HCT116 (cell line): ENCODE data around the gene C4BPB. TPM values are rescaled to one million over a fixed set of nuclear protein-coding genes. Genes with fewer than 3 reads are reported as not detected.

Source experiments
- ATAC-seq: fragments of 200-7000 bp; cut with Tn5 transposase; 2 replicates; pipeline ENCODE4 v1.9.1; 2020; ENCODE audit warnings: mild to moderate bottlenecking, moderate library complexity
- BruUV-seq: library from RNA; stranded (reverse); fragments of 400-500 nt; replicated peaks from 2 replicates; lab custom pipeline; 2021; lab: Mats Ljungman, UMichigan
- CTCF ChIA-PET: fragments of 300-600 bp; sonication (Branson Sonifier 250); formaldehyde crosslinking; loops from one replicate; lab custom pipeline; 2021; ENCODE audit warnings: antibody characterized with exemption; lab: Charles Lee
- POLR2A ChIA-PET: fragments of 300-600, 350-600 bp; sonication (Branson Sonifier 250); formaldehyde crosslinking; loops from one replicate; lab custom pipeline; 2021; ENCODE audit warnings: antibody characterized with exemption; lab: Charles Lee
- RAD21 ChIA-PET, 2 experiments: fragments of 300-600 bp; sonication (Branson Sonifier 250); formaldehyde crosslinking; loops; one replicate each; lab custom pipeline; 2023; ENCODE audit warnings: low total read pairs in 2 of 2; ENCODE audit not compliant: uncharacterized antibody in 2 of 2, unreplicated experiment in 2 of 2, low non-redundant PET in 1 of 2; lab: Charles Lee
- DNase-seq: peaks from one replicate; pipeline ENCODE4 v3.0.0-alpha.2; 2010; ENCODE audit warnings: low read depth, low spot score
- H2AFZ ChIP-seq: fragments of 200-600 bp; shearing (Covaris generic), sonication (generic); 2 replicates; pipeline ENCODE4 v1.6.1; 2017; ENCODE audit warnings: low read depth, mixed run types, mixed read lengths, antibody characterized with exemption, low read length; ENCODE audit not compliant: poor library complexity, severe bottlenecking
- H3K27ac ChIP-seq: 2 replicates; pipeline ENCODE4 v1.5.1; 2012; ENCODE audit warnings: low read depth, low read length
- H3K27me3 ChIP-seq: fragments of 200-600 bp; sonication (generic); 2 replicates; pipeline ENCODE4 v1.6.1; 2016; ENCODE audit warnings: mixed run types, low read length, mixed read lengths; ENCODE audit not compliant: insufficient read depth
- H3K36me3 ChIP-seq, 2 experiments: fragments of 200-500 bp in 1 of 2; fragments of 200-600 bp in 1 of 2; sonication (Bioruptor generic) in 1 of 2; sonication (generic) in 1 of 2; 2 replicates each; pipeline versions ENCODE4 v1.5.1 to v1.6.1; 2014 to 2016; ENCODE audit warnings: low read length in 2 of 2, inconsistent platforms in 1 of 2, mixed read lengths in 1 of 2, mixed run types in 1 of 2; ENCODE audit not compliant: insufficient read depth in 2 of 2, control insufficient read depth in 1 of 2
- H3K4me1 ChIP-seq, 2 experiments: fragments of 200-600 bp in 1 of 2; sonication (generic) in 1 of 2; 2 replicates each; pipeline versions ENCODE4 v1.5.1 to v1.6.1; 2012 to 2017; ENCODE audit warnings: low read length in 2 of 2, inconsistent platforms in 1 of 2, mild to moderate bottlenecking in 1 of 2, mixed read lengths in 1 of 2, mixed run types in 1 of 2, moderate library complexity in 1 of 2; ENCODE audit not compliant: insufficient read depth in 2 of 2, control insufficient read depth in 1 of 2
- H3K4me2 ChIP-seq: fragments of 200-600 bp; sonication (generic); 2 replicates; pipeline ENCODE4 v1.6.1; 2017; ENCODE audit warnings: mixed run types, low read length, mixed read lengths
- H3K4me3 ChIP-seq, 2 experiments: fragments of 200-600 bp in 1 of 2; sonication (generic) in 1 of 2; replicated peaks in 1 of 2; 2 replicates each; pipeline ENCODE4 v1.5.1; 2011 to 2016; ENCODE audit warnings: low read length in 2 of 2, control low read depth in 1 of 2, low read depth in 1 of 2, mild to moderate bottlenecking in 1 of 2, mixed read lengths in 1 of 2, mixed run types in 1 of 2
- H3K79me2 ChIP-seq: fragments of 200-600 bp; sonication (generic); 2 replicates; pipeline ENCODE4 v1.6.1; 2017; ENCODE audit warnings: mild to moderate bottlenecking, mixed run types, low read length, moderate library complexity, mixed read lengths; ENCODE audit not compliant: insufficient read depth
- H3K9ac ChIP-seq: fragments of 200-600 bp; sonication (generic); 2 replicates; pipeline ENCODE4 v1.6.1; 2016; ENCODE audit warnings: low read length, mixed read lengths
- H3K9me2 ChIP-seq: fragments of 200-600 bp; sonication (generic), shearing (Covaris generic); 2 replicates; pipeline ENCODE4 v1.6.1; 2017; ENCODE audit warnings: mixed run types, mild to moderate bottlenecking, moderate library complexity; ENCODE audit not compliant: insufficient read depth
- H3K9me3 ChIP-seq, 2 experiments: fragments of 200-500 bp in 1 of 2; fragments of 200-600 bp in 1 of 2; sonication (Bioruptor generic) in 1 of 2; sonication (generic) in 1 of 2; 2 replicates each; pipeline ENCODE4 v1.6.1; 2014 to 2017; ENCODE audit warnings: low read length in 2 of 2, mixed read lengths in 2 of 2, inconsistent platforms in 1 of 2, low read depth in 1 of 2, mild to moderate bottlenecking in 1 of 2, mixed run types in 1 of 2, moderate library complexity in 1 of 2; ENCODE audit not compliant: control insufficient read depth in 1 of 2, insufficient read depth in 1 of 2
- H4K20me1 ChIP-seq: fragments of 200-600 bp; sonication (generic), shearing (Covaris generic); 2 replicates; pipeline ENCODE4 v1.6.1; 2017; ENCODE audit warnings: mixed run types, mild to moderate bottlenecking, moderate library complexity; ENCODE audit not compliant: insufficient read depth
- CBX3 ChIP-seq: IDR thresholded peaks from 2 replicates; pipeline ENCODE4 v1.6.1; 2012; ENCODE audit warnings: low read depth
- CEBPB ChIP-seq: IDR thresholded peaks from 2 replicates; pipeline ENCODE4 v1.6.1; 2012; ENCODE audit warnings: low read depth
- CTCF ChIP-seq, 3 experiments: fragments of 200-600 bp in 1 of 3; sonication (generic) in 1 of 3; IDR thresholded peaks in 2 of 3; conservative IDR thresholded peaks in 1 of 3; 2 replicates each; pipeline ENCODE4 v1.5.1; 2012 to 2017; ENCODE audit warnings: low read depth in 2 of 3, low read length in 2 of 3, antibody characterized with exemption in 1 of 3, borderline replicate concordance in 1 of 3, control low read depth in 1 of 3, mild to moderate bottlenecking in 1 of 3, mixed read lengths in 1 of 3, mixed run types in 1 of 3, moderate library complexity in 1 of 3; ENCODE audit not compliant: insufficient read depth in 1 of 3
- ELF1 ChIP-seq: IDR thresholded peaks from 2 replicates; pipeline ENCODE4 v1.6.1; 2012; ENCODE audit warnings: low read depth, borderline replicate concordance
- EZH2phosphoT487 ChIP-seq: fragments of 200-600 bp; IDR thresholded peaks from 2 replicates; pipeline ENCODE4 v1.6.1; 2018; ENCODE audit warnings: antibody characterized with exemption, borderline replicate concordance
- FOSL1 ChIP-seq: IDR thresholded peaks from 2 replicates; pipeline ENCODE4 v1.6.1; 2012; ENCODE audit warnings: low read depth
- JUND ChIP-seq: IDR thresholded peaks from 2 replicates; pipeline ENCODE4 v1.6.1; 2012
- POLR2AphosphoS5 ChIP-seq: IDR thresholded peaks from 2 replicates; pipeline ENCODE4 v1.6.1; 2011; ENCODE audit warnings: mild to moderate bottlenecking, low read depth, low read length, moderate library complexity
- SIN3A ChIP-seq: IDR thresholded peaks from 2 replicates; pipeline ENCODE4 v1.6.1; 2012; ENCODE audit warnings: low read depth
- SP1 ChIP-seq: IDR thresholded peaks from 2 replicates; pipeline ENCODE4 v1.6.1; 2012; ENCODE audit warnings: low read depth
- TCF7L2 ChIP-seq: IDR thresholded peaks from 2 replicates; pipeline ENCODE4 v1.7.0; 2011; ENCODE audit warnings: borderline replicate concordance, inconsistent platforms; ENCODE audit not compliant: insufficient read depth, insufficient read length; ENCODE audit errors: extremely low read depth
- YY1 ChIP-seq: IDR thresholded peaks from 2 replicates; pipeline ENCODE4 v1.6.1; 2011; ENCODE audit warnings: low read length, low read depth, moderate library complexity, mild to moderate bottlenecking; ENCODE audit not compliant: insufficient replicate concordance; ENCODE audit errors: extremely low read depth
- ZBTB33 ChIP-seq: IDR thresholded peaks from 2 replicates; pipeline ENCODE4 v1.6.1; 2011; ENCODE audit warnings: mild to moderate bottlenecking, low read length, moderate library complexity; ENCODE audit not compliant: insufficient replicate concordance; ENCODE audit errors: extremely low read depth
- intact Hi-C: fragments of 100-400 bp; cut with micrococcal nuclease; formaldehyde crosslinking; loops from 2 replicates; pipeline ENCODE4 v1.10.0; 2022
- total RNA-seq: library from RNA; stranded (reverse); gene quantifications from one replicate; pipeline ENCODE4 v1.2.1, GENCODE V29; 2021; ENCODE audit not compliant: unreplicated experiment

Gene C4BPB
- total RNA-seq, 1 experiment from 2014 or later, result not detected

- TF ChIP-seq ELF1 (no peak), CTCF (IDR thresholded peaks at IDR 0.05 in 2 of 3, conservative IDR thresholded peaks at IDR 0.05 in 1 of 3; ENCODE audit: borderline replicate concordance in 1 of 3, insufficient read depth in 1 of 3, low read depth in 2 of 3, low read length in 2 of 3) (no peak), SP1 (no peak), TCF7L2 (no peak)
- TF ChIP-seq, all 23 proteins: peak for 0
Observed at GRCh38 chr1:207062058-207062457, 26.6 kb upstream of the C4BPB start (continued).

- no peak overlapping the region for H2AFZ ChIP-seq
- RAD21 ChIA-PET, result no interaction called here
- DNase-seq (no peak), ATAC-seq (no peak)
- no peak overlapping the region for H3K4me3 ChIP-seq
- POLR2A ChIA-PET, result no interaction called here
- H3K27ac ChIP-seq, result no peak overlapping the region
- H3K9me3 ChIP-seq, result no peaks in the 10 kb centered on the region
- no peaks in the 10 kb centered on the region for H4K20me1 ChIP-seq
- intact Hi-C loops, result no loop called here
- H3K36me3 ChIP-seq, result peaks cover 3 to 14% of the 10 kb centered on the region in 2 experiments; a peak in 2 of 4 replicates
- H3K9ac ChIP-seq, result no peak overlapping the region
- no peaks in the 10 kb centered on the region for H3K79me2 ChIP-seq
- no TSS peak for BruUV-seq
- H3K9me2 ChIP-seq, result no peaks in the 10 kb centered on the region
- TF ChIP-seq CEBPB, result no peak
- TF ChIP-seq JUND, result no peak
- TF ChIP-seq ZBTB33, result no peak
- TF ChIP-seq FOSL1, result no peak
- no peak for TF ChIP-seq ELF1
- TF ChIP-seq CBX3, result no peak
- TF ChIP-seq SP1, result no peak
- TF ChIP-seq YY1, result no peak
- no peak for TF ChIP-seq SIN3A
- TF ChIP-seq POLR2AphosphoS5, result no peak
- TF ChIP-seq EZH2phosphoT487, result no peak
- H3K27me3 ChIP-seq, result no peaks in the 10 kb centered on the region
- CTCF ChIA-PET, result no interaction called here
- H3K4me2 ChIP-seq, result no peak overlapping the region
- no peaks in the 10 kb centered on the region for H3K4me1 ChIP-seq
Observed at GRCh38 chr1:207063014-207063413, 25.6 kb upstream of the C4BPB start.
